GM10266 (cell line): ENCODE results near the gene ZNF608.

ENCODE experiments used
- DNase-seq: peaks from one replicate; pipeline ENCODE4 v3.0.0; 2012; ENCODE audit errors: extremely low spot score
- CTCF ChIP-seq: IDR thresholded peaks from 2 replicates; pipeline ENCODE4 v1.5.1; 2012; ENCODE audit warnings: mild to moderate bottlenecking, low read depth; ENCODE audit not compliant: control insufficient read depth, insufficient read depth; ENCODE audit errors: missing control alignments

ZNF608 gene

GRCh38 chr5:124740071-124740470 is 6.4 kb downstream of the ZNF608 start:
- no peak for DNase-seq

DNA sequence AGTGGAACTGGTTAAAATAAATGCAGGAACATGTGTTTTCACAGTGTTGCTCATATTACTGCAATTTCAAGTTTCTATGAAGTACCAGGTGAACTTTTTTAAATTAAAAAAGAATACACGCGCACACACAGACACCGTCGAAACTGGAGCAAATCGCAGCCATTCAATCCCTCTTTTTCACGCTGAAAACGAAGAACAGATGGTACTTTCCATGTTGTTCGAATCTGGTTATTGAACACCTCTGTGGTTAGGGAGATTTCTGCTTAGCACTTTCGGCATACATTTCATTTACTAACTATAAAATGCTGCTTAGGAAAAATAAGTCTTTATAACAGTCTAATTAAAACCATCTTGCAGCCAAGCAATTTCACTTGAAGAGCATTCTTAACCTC is 6.8 kb downstream of the ZNF608 start:
- no peak for TF ChIP-seq CTCF
- DNase-seq, result no peak

More at GRCh38 chr5:124740071-124740470, 6.4 kb downstream of the ZNF608 start:
- TF ChIP-seq CTCF, result no peak

GRCh38 chr5:124738681-124739633 is 7.5 kb downstream of the ZNF608 start:
- DNase-seq, result no peak
- no peak for TF ChIP-seq CTCF

DNA sequence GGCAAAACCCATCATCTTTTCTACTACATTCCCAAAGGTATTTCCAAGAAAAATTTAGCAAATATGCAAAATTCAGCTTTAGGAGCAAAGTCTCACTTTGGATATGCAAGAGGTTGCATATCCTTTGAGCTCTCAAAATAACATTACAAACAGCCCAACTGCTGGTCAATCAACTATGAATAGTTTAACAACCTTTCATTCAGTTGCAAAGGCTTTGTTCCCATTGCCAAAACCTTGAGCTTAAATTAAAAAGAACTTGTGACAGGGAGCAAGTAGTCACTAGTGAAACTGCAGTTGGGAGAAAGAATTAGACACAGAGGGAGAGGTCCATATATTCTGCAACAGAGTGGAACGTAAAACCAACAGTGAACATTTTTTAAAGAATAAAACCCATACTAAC is 8.8 kb downstream of the ZNF608 start:
- DNase-seq, result no peak
- no peak for TF ChIP-seq CTCF

- TF ChIP-seq CTCF, result no peak
- DNase-seq, result no peak
Observed at GRCh38 chr5:124736805-124737188, 9.6 kb downstream of the ZNF608 start.

DNA sequence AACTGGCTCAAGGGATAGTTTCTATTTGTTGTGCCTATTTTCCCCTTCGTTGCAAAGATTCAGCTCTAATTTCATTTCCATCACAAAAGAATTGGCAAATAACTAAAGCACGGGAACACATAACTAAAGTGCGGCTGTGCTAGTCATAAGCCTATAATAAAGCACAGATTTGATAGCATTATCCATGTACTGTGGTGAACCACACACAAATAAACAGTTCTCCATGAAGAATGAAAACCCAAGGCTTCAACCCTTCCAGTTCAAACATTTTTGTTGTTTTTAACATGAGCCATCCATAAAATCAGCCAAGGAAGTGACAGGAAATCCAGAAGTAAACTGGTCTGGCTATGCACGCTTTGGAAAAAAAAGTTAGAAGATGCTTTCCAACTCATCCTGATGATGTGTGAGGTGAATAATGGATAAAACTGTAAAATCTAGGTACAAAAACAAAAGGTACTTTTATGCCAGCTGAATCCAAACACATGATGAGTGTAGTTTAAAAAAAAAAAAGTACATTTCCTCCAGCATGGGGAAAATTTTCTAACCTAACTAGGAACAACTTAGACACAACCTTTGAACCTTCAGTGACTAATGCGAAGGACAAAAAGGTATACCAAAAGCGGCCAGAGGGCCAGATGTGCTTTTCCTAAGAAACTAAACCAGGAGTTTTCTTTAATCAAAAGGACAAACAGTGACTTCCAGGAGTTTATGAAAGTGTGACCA is 10.2 kb downstream of the ZNF608 start:
- TF ChIP-seq CTCF, result no peak
- no peak for DNase-seq
